WERI-Rb-1 (cell line): ENCODE results near the gene MRPL49.

Experiments
- DNase-seq: peaks from one replicate; pipeline ENCODE4 v3.0.0-alpha.2; 2020
- H3K27ac ChIP-seq: fragments of 250-450 bp; sonication (Bioruptor Pico); 2 replicates; pipeline ENCODE4 v1.5.1; 2020; ENCODE audit warnings: mild to moderate bottlenecking, moderate library complexity
- H3K27me3 ChIP-seq: fragments of 250-450 bp; sonication (Bioruptor Pico); 2 replicates; pipeline ENCODE4 v1.5.1; 2021; ENCODE audit warnings: mild to moderate bottlenecking, low read depth, moderate library complexity; ENCODE audit not compliant: insufficient read depth, severe bottlenecking
- H3K36me3 ChIP-seq: fragments of 250-450 bp; sonication (Bioruptor Pico); 2 replicates; pipeline ENCODE4 v1.5.1; 2020; ENCODE audit warnings: mild to moderate bottlenecking, moderate library complexity
- H3K4me3 ChIP-seq: 2 replicates; pipeline ENCODE4 v1.5.1; 2011; ENCODE audit warnings: low read depth, mild to moderate bottlenecking, control low read depth, low read length
- H3K9me3 ChIP-seq: fragments of 250-450 bp; sonication (Bioruptor Pico); 2 replicates; pipeline ENCODE4 v1.5.1; 2021; ENCODE audit warnings: mild to moderate bottlenecking, moderate library complexity; ENCODE audit not compliant: severe bottlenecking
- CTCF ChIP-seq: IDR thresholded peaks from 2 replicates; pipeline ENCODE4 v1.5.1; 2011; ENCODE audit warnings: low read depth, mild to moderate bottlenecking, control low read depth, inconsistent platforms, low read length

Gene MRPL49

GRCh38 chr11:65134240-65134951 lies 12.3 kb downstream of the MRPL49 start, which contains the start of gene SYVN1:
Gene SYVN1, minus strand, starts transcription at chr11:65134519. Its CDS starts 918 bp downstream, at chr11:65133601.
- TF ChIP-seq CTCF: no peak
- Histone ChIP-seq H3K36me3 (peaks cover 35% of the 10 kb centered on the region), H3K4me3 (peak within 1 kb of the TSS; percentile 65), H3K27me3 (no peaks in the 10 kb centered on the region), H3K27ac (peak within 1 kb of the TSS; percentile 100), H3K9me3 (no peaks in the 10 kb centered on the region)
- DNase-seq: peak; percentile 90

DNA sequence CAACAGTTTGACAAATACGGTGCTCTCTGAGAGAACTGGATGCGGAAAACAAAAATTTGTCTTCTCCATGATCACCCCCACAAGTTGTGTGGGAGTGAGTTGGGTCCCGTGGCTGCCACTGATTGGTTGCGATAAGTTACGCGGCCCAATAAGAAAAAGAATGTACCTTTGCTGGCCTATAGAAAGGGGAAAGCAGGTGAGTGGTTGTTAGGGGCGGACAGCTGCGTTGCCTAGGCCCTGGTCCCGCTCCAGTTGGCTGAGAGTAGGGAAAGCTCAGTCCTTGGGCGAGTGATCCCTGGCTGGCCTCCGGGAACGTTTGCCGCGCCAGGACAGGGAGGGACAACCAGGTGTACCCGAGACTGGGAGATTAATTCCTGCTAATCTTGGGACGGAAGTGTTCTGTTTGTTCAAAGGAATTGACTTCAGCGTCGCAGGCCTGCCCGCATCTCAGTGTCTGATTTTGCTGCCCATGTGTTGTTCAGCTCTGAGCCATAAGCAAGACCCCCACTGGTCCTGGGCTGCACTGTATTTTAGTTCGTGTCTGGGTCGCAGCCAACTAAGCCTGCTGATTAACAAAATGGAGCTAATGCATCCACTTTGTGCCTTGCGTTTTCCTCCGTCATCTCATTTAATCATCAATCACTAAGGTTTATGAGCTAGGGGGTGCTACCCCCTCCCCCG lies 13.0 kb downstream of the MRPL49 start:
- H3K9me3 ChIP-seq: no peaks in the 10 kb centered on the region
- DNase-seq: peak; percentile 96
- H3K27me3 ChIP-seq: no peaks in the 10 kb centered on the region
- TF ChIP-seq CTCF: no peak
- H3K27ac ChIP-seq: peak overlapping the region; percentile 100
- H3K36me3 ChIP-seq: peaks cover 28% of the 10 kb centered on the region
- H3K4me3 ChIP-seq: peak overlapping the region; percentile 65

DNA sequence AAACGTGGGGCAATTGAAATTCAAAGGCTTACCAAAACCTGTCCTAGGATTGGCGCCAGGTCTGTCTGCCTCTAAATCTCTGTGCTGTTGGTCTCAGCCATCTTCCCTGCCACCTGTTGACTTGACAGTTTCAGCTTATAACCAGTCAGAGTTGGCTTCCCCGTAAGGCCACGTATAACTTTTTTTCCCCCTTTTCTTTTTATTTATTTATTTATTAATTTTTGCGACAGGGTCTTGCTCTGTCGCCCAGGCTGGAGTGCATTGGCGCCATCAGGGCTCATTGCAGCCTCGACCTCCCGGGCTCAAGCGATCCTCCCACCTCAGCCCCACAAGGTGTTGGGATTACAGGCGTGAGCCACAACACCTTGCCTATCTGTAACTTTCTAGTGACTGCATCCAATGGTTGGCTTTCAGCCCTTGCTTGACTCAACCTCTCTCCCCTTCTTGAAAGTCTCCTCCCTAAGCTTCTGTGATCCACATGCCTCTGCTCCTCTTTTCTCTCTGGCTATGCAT lies 13.6 kb downstream of the MRPL49 start:
- Histone ChIP-seq H3K36me3 (peaks cover 24% of the 10 kb centered on the region), H3K9me3 (no peaks in the 10 kb centered on the region), H3K27ac (peak overlapping the region; percentile 100), H3K27me3 (no peaks in the 10 kb centered on the region), H3K4me3 (peak overlapping the region; percentile 65)
- TF ChIP-seq CTCF: no peak
- DNase-seq: peak; percentile 56

DNA sequence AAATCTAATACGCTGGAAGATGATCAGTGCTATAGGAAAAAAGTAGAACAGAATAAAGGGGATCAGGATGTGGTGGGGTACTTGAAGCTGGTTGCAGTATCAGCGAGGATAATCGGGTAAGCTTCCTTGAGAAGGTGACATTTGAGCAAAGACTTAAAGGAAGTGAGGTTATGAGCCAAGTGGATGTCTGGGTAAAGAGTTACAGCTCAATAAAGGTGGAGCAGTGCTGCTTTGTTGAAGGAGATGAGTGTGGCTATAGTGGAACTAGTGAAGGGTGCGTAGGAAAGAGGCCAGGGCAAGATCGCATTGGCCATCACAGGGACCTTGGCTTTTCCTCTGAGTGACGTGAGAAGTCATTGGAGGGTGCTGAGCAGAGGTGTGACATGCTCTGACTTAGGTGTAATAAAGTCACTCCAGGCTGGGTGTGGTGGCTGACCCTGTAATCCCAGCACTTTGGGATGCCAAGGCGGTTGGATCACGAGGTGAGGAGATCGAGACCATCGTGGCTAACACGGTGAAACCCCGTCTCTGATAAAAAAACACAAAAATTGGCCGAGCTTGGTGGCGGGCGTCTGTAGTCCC lies 14.5 kb downstream of the MRPL49 start:
- TF ChIP-seq CTCF: no peak
- Histone ChIP-seq H3K9me3 (no peaks in the 10 kb centered on the region), H3K27ac (peak overlapping the region; percentile 100), H3K27me3 (no peaks in the 10 kb centered on the region), H3K4me3 (peak overlapping the region; percentile 65), H3K36me3 (peaks cover 15% of the 10 kb centered on the region)
- DNase-seq: no peak

DNA sequence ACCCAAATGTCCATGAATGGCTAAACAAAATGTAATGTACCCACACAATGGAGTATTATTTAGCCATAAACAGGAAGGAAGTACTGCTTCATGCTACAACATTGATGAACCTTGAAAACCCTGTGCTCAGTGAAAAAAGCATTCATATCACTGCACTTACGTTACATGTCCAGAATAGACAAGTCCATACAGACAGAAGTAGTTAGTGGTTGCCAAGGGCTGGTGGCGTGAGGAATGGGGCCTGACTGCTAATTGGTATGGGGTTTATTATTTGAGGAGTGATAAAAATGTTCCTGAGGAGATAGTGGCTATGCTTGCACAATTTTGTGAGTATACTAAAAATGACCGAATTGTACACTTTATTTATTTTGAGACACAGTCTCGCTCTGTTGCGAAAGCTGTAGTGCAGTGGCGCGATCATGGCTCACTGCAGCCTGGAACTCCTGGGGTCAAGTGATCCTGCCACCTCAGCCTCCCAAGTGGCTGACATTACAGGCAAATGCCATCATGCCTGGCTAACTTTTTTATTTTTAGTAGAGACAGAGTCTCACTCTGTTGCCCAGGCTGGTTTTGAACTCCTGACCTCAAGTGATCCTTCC lies 19.9 kb downstream of the MRPL49 start:
- H3K4me3 ChIP-seq: no peak overlapping the region

More for the DNA sequence above, 19.9 kb downstream of the MRPL49 start:
- H3K36me3 ChIP-seq: no peaks in the 10 kb centered on the region
- TF ChIP-seq CTCF: no peak
- H3K9me3 ChIP-seq: peaks cover 3% of the 10 kb centered on the region
- no peak overlapping the region for H3K27ac ChIP-seq
- DNase-seq: no peak
- no peaks in the 10 kb centered on the region for H3K27me3 ChIP-seq
